GM04503 (cell line): Measurements from ENCODE around the gene KRT25.
A peak's percentile ranks its signal among the peaks of the same experiment; 100 is the strongest.
"Not testable (repeated sequence)": the region's sequence is repeated elsewhere in the genome, so short reads cannot be mapped to it uniquely, and the experiment has no call there.

ENCODE experiments used
- DNase-seq: peaks from one replicate; pipeline ENCODE4 v3.0.0-alpha.2; 2012; ENCODE audit warnings: low read depth

The KRT25 gene

GRCh38 chr17:40751065-40751464 lies 4.1 kb downstream of the KRT25 start:
- no peak for DNase-seq

DNA sequence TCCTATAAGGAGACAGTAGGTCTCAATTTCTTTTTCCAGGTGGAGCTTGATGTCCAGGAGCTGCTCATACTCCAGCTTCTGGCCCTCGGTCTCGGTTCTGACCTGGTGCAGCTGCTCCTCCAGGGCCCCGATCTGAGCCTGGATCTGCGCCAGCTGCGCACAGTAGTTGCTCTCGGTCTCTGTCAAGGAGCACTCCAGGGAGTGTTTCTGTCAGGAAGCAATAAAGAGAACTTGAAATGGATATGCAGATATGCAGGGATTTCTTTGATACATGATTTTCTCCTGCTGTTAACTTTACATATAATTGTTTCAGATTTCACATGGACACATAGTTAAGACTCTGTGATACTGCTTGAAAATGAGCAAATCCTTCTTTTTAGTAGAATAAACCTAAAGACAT lies 4.7 kb downstream of the KRT25 start:
- no peak for DNase-seq

GRCh38 chr17:40748666-40749065 lies 6.5 kb downstream of the KRT25 start:
- DNase-seq = not testable (repeated sequence)

- DNase-seq = no peak
These were observed 16.6 kb downstream of the KRT25 start for GRCh38 chr17:40738553-40738952.

DNA sequence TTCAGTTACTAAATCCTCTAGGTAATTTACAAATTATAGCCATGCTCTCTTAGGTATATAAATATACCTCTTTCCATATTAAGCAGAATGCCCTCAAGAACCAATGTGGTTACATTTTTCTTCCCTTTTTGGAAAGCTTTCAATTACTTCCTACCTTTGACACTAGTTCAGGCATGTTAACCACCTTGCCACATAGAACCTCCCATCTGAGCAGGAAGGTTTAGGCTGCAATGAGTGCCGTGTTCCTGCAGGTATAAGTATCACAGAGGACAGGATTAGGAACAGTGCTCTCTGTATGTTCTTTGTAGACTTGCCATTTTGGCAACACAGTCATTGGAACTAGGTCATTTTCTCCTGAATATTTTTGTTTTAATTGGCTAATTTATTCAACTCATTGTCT lies 20.1 kb downstream of the KRT25 start:
- DNase-seq = no peak

- DNase-seq = no peak
These were observed 21.1 kb downstream of the KRT25 start for GRCh38 chr17:40734018-40734417.

- DNase-seq = no peak
These were observed 24.2 kb downstream of the KRT25 start for GRCh38 chr17:40730970-40731369.

DNA sequence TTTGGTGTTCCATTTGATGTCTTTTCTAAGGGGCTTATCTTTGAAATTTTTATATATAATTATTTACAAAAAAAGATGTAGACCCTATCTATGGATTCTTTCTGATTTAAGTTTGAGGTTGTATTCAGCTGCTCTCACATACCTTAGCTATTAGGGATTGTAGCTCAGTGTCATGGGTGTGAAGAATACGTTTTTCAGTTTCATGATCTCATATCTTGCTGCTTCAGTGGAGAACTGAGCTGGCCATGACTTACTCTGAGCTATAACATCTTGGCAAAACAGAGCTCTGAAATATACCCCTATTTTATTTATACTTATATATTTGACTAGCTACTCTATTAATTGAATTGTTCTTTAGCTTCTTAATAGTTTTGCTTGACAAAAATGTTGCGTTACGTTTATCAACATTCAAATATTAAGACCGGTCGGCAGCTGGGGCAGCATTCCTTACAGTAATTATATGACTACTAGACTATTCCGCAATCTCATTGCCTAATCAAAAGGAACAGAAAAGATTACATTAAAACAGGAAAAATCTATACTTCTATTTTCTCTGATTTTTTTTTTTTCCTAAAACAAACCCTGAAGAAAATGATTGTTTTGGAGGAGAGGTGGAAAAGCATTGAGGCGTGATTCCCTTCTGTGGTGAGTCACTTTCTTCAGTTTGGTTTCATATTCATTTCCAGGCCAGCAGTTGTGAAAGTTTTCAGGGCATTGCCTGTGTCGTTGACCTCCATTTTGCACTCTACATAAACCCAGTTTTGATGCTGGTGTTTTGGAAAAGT lies 27.5 kb downstream of the KRT25 start:
- peak; percentile 2 for DNase-seq

- no peak for DNase-seq
These were observed 28.2 kb downstream of the KRT25 start for GRCh38 chr17:40726919-40727318.

DNA sequence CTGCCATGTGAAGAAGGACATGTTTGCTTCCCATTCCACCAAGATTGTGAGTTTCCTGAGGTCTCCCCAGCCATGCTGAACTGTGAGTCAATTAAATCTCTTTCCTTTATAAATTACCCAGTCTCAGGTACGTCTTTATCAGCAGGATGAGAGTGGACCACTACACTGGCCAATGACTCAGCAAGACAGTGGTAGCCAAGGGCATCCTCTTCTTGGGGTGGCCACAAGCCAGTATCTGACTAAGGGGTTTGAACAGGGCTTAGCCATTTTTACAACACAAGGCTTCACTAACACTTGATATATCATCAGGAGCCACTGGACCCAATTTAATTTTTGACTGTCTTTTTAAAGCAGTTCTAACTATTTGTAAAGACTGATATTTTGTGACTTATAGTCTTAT lies 30.5 kb downstream of the KRT25 start:
- no peak for DNase-seq

DNA sequence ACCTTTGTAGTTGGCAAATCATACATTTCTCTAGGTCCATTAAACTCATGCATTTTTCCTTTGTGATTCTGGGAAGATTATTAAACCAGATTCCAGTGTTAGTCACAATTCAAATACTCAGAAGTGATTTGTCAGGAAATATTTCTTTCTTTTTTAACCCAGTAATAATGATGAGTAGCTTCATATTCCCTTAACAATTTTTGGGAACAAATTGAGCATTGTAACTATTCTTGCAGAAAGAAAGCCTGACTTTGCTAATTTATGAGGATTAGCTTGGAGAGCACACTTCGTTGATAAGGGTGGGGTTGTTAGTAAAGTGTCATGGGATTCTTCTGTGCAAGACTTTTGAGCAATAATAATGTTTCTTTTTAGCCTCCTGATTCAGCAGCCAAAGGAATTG lies 32.9 kb downstream of the KRT25 start:
- no peak for DNase-seq

DNA sequence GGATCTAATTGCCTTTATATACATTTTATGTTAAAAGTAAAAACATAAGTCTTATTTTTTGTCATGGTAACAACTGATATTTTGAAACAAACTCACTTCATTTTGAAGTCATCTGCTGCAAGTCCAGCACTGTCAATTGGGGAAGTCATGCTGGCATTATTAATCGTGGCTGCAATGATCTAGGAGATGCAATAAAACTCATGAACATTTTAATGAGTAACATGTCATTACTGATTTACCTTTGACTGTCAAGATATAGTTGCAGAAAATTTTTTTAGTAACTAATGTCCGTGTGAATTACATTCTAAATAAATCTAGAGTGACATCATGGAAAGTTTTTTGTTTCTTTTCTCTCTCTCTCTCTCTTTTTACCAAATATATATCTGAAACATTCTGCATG lies 34.2 kb downstream of the KRT25 start:
- no peak for DNase-seq

GRCh38 chr17:40718930-40719329 lies 36.2 kb downstream of the KRT25 start:
- DNase-seq = no peak

DNA sequence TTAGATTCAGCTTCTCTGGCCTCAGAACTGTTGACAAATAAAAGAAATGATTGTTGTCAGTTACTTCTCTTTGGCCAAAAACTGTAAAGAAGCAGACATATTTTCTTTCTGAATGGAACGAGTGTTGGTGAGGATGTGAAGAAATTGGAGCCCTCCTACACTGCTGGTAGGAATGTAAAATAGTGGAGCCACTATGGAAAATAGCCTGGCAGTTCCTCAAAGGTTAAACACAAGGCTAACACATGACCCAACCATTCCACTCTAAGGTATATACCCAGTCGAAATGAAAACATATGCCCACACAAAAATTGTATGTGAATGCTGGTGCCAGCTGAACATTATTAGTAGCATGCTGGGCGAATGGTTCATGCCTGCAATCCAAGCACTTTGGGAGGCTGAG lies 37.4 kb downstream of the KRT25 start:
- DNase-seq = no peak

DNA sequence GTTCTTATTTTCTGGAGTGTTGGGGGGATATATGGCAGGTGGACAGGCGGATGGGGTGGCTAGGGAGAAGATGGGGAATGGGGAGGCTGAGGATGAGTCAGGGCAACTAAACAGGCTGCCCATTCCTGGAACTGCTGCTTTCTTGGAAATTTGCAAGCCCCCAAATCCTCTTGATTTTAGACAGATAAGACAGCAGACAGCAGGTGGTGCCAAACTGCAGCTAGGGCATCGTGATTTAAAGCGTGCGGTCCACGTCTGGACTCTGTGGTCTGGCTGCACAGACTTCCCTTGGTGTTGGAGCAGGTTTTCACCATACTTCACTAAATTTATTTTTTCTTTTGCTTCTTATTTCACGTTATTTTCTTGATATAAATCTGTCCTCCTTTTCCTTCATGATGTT lies 40.7 kb downstream of the KRT25 start:
- DNase-seq = no peak

DNA sequence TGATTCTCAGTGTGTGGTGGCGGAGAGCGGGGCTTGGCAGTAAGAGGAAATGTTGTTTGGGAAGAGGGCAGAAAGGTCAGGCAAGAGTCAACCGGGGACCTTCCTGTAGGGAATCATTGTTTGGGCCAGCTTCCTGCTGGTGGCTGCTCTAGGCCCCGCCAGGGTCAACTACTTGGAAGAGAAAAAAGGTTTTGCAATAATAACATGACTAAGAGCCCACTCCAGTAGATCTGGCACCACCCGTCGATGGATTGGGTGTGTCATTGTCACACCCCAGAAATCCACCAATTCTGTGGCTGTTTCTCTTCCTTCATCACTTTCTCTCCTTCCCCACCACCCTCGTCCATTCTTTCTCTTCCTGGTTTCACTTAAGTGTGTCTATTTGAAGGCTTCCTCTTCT lies 47.4 kb downstream of the KRT25 start:
- DNase-seq = no peak

GRCh38 chr17:40705584-40705983 lies 49.5 kb downstream of the KRT25 start:
- DNase-seq = no peak

DNA sequence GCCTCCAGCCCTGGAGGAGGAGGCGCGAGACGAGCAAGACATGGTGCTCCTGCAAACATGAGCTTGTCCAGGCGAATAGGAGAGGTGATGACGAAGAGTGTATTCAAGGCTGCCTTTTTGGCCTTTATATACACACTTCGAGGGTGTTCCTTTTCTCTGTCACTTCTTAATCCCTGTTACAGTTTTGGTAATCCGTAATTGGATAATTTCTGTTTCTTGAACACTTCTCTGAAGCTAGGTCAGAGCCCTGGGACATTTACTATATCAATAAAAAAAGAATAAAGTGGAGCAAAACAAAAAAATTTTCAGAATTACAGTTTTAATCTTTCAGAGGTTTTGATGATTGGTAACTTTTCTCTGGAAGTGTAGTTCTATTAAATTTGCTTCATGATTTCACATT lies 51.5 kb downstream of the KRT25 start, which contains the start of gene KRT24:
TSS of gene KRT24 (minus strand) at position 101 of the 400 bp plus-strand sequence. CDS start at position 42, 59 bp downstream.
- no peak for DNase-seq

GRCh38 chr17:40702271-40702670 lies 52.9 kb downstream of the KRT25 start:
- DNase-seq = no peak

GRCh38 chr17:40699853-40700252 lies 55.3 kb downstream of the KRT25 start:
- no peak for DNase-seq

DNA sequence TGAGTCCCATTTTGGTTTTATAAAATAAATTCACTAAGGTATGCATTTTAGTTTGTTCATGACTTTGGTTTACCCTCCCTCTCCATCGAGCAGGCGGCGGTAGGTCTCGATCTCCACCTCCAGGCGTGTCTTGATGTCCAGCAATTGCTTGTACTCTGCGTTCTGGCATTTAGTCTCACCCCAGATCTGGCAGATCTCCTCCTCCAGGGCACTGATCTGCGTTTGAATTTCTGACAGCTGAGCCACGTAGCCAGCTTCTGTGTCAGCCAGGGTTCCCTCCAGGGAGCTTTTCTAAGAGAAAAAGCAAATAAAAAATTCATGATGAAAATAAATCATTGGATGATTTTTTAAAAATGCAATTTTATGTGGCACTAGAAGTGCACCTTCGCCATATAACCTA lies 55.8 kb downstream of the KRT25 start:
- no peak for DNase-seq
